K562 (cell line): ENCODE data around the gene ZFP57. TPM values are rescaled to one million over a fixed set of nuclear protein-coding genes. Genes with fewer than 3 reads are reported as not detected.
A peak's percentile ranks its signal among the peaks of the same experiment; 100 is the strongest.

Source experiments
- ATAC-seq: fragments of 200-7000 bp; cut with Tn5 transposase; 3 replicates; pipeline ENCODE4 v1.9.1; 2020; ENCODE audit warnings: moderate library complexity
- BruUV-seq: library from RNA; stranded (reverse); fragments of 400-500 nt; replicated peaks from 2 replicates; lab custom pipeline; 2021; lab: Mats Ljungman, UMichigan
- CTCF ChIA-PET: fragments of 300-600 bp; formaldehyde crosslinking; extraction: SDS; loops from one replicate; lab custom pipeline; 2021; ENCODE audit warnings: low intra/inter-chr PET ratio; lab: Yijun Ruan, JAX
- POLR2A ChIA-PET: fragments of 300-600, 350-650 bp; sonication (Branson Sonifier 250); formaldehyde crosslinking; extraction: SDS; loops from one replicate; lab custom pipeline; 2021; ENCODE audit warnings: antibody characterized with exemption, inconsistent platforms; lab: Yijun Ruan, JAX
- DNase-seq, 4 experiments: peaks; one replicate each; pipeline versions ENCODE4 v3.0.0 to v3.0.0-alpha.2; 2011 to 2018; ENCODE audit warnings: low spot score in 3 of 4, mixed read lengths in 3 of 4; ENCODE audit errors: extremely low read depth in 1 of 4
- FAIRE-seq: peaks from 2 replicates; lab custom pipeline; 2011; peaks lifted over from hg19 to GRCh38; lab: Jason Lieb, UNC
- H2AFZ ChIP-seq: 2 replicates; pipeline ENCODE4 v1.6.0; 2011; ENCODE audit warnings: low read depth, low read length, control low read depth, inconsistent platforms
- H3K27ac ChIP-seq: fragments of 200-600 bp; 3 replicates; pipeline ENCODE4 v1.8.0; 2011; ENCODE audit warnings: low read depth, mild to moderate bottlenecking, control low read depth, inconsistent platforms, low read length, moderate library complexity, mixed read lengths; ENCODE audit errors: extremely low read depth
- H3K27me3 ChIP-seq, 2 experiments: fragments of 300-600 bp in 1 of 2; 2 replicates in 1 of 2; 3 replicates in 1 of 2; pipeline versions ENCODE4 v1.6.0 to v1.8.0; 2011; ENCODE audit warnings: inconsistent platforms in 2 of 2, low read length in 2 of 2, mild to moderate bottlenecking in 1 of 2, mixed read lengths in 1 of 2, moderate library complexity in 1 of 2; ENCODE audit not compliant: control insufficient read depth in 2 of 2, insufficient read depth in 2 of 2
- H3K36me3 ChIP-seq: fragments of 300-600 bp; 3 replicates; pipeline ENCODE4 v1.8.0; 2011; ENCODE audit warnings: mild to moderate bottlenecking, low read length, inconsistent platforms; ENCODE audit not compliant: control insufficient read depth, insufficient read depth
- H3K4me1 ChIP-seq, 2 experiments: fragments of 200-600 bp in 1 of 2; replicated peaks in 1 of 2; 2 replicates in 1 of 2; 3 replicates in 1 of 2; pipeline versions ENCODE4 v1.5.1 to v1.8.0; 2011; ENCODE audit warnings: inconsistent platforms in 2 of 2, low read length in 2 of 2, mild to moderate bottlenecking in 1 of 2, mixed read lengths in 1 of 2, moderate library complexity in 1 of 2; ENCODE audit not compliant: control insufficient read depth in 2 of 2, insufficient read depth in 2 of 2
- H3K4me2 ChIP-seq: 2 replicates; pipeline ENCODE4 v1.6.1; 2011; ENCODE audit warnings: low read length, control low read depth, inconsistent platforms, mixed read lengths; ENCODE audit not compliant: insufficient read depth
- H3K4me3 ChIP-seq: fragments of 200-600 bp; sonication (generic), shearing (Covaris generic); 2 replicates; pipeline ENCODE4 v1.5.1; 2016; ENCODE audit warnings: control low read depth, inconsistent platforms
- H3K79me2 ChIP-seq: fragments of 200-600 bp; 3 replicates; pipeline ENCODE4 v1.8.0; 2011; ENCODE audit warnings: low read length, inconsistent platforms; ENCODE audit not compliant: control insufficient read depth, insufficient read depth
- H3K9ac ChIP-seq, 2 experiments: 2 replicates each; pipeline versions ENCODE4 v1.6.0 to v1.6.1; 2011; ENCODE audit warnings: low read depth in 2 of 2, low read length in 2 of 2, control low read depth in 1 of 2, inconsistent platforms in 1 of 2, mild to moderate bottlenecking in 1 of 2, mixed read lengths in 1 of 2; ENCODE audit not compliant: insufficient read depth in 1 of 2
- H3K9me1 ChIP-seq: one replicate; pipeline ENCODE4 v1.6.0; 2011; ENCODE audit warnings: inconsistent platforms, mild to moderate bottlenecking, low read length, moderate library complexity; ENCODE audit not compliant: control insufficient read depth, insufficient read depth
- H3K9me3 ChIP-seq: replicated peaks from 2 replicates; pipeline ENCODE4 v1.5.1; 2011; ENCODE audit warnings: low read depth, low read length, inconsistent platforms; ENCODE audit not compliant: control insufficient read depth, insufficient read depth
- H4K20me1 ChIP-seq: replicated peaks from 2 replicates; pipeline ENCODE4 v1.6.1; 2011; ENCODE audit warnings: low read length, inconsistent platforms, mixed read lengths; ENCODE audit not compliant: control insufficient read depth, insufficient read depth
- FOXA1 ChIP-seq: fragments of 450-650 bp; IDR thresholded peaks from 2 replicates; pipeline ENCODE4 v1.6.1; 2016; ENCODE audit warnings: mild to moderate bottlenecking, borderline replicate concordance
- HDAC8 ChIP-seq: fragments of 450-650 bp; IDR thresholded peaks from 2 replicates; pipeline ENCODE4 v1.6.1; 2016; ENCODE audit warnings: mild to moderate bottlenecking, missing genetic modification characterization, moderate library complexity, missing compliant biosample characterization
- HNRNPLL ChIP-seq: fragments of 200-400 bp; formaldehyde crosslinking; IDR thresholded peaks from 2 replicates; pipeline ENCODE4 v1.6.1; 2017; ENCODE audit warnings: low read length, low read depth, mild to moderate bottlenecking; ENCODE audit not compliant: poor library complexity, severe bottlenecking
- MTA1 ChIP-seq: fragments of 450-650 bp; IDR thresholded peaks from 2 replicates; pipeline ENCODE4 v1.6.1; 2017; ENCODE audit warnings: borderline replicate concordance
- NCOA1 ChIP-seq: fragments of 450-650 bp; IDR thresholded peaks from 2 replicates; pipeline ENCODE4 v1.6.1; 2016; ENCODE audit warnings: low read depth
- NFIC ChIP-seq: fragments of 450-650 bp; IDR thresholded peaks from 2 replicates; pipeline ENCODE4 v1.6.1; 2017; ENCODE audit warnings: mild to moderate bottlenecking, inconsistent platforms
- OTX1 ChIP-seq: fragments of 450-650 bp; formaldehyde crosslinking; IDR thresholded peaks from 2 replicates; pipeline ENCODE4 v1.4.0; 2022; ENCODE audit warnings: mild to moderate bottlenecking
- PYGO2 ChIP-seq: fragments of 450-650 bp; IDR thresholded peaks from 2 replicates; pipeline ENCODE4 v1.6.1; 2016; ENCODE audit warnings: mild to moderate bottlenecking, missing genetic modification characterization, moderate library complexity, missing compliant biosample characterization
- SNIP1 ChIP-seq: fragments of 450-650 bp; IDR thresholded peaks from 2 replicates; pipeline ENCODE4 v1.7.1; 2017; ENCODE audit warnings: low read depth, mild to moderate bottlenecking
- SP2 ChIP-seq: IDR thresholded peaks from 2 replicates; pipeline ENCODE4 v1.6.1; 2011; ENCODE audit warnings: mild to moderate bottlenecking, low read depth, low read length, moderate library complexity; ENCODE audit not compliant: poor library complexity, severe bottlenecking; ENCODE audit errors: extremely low read depth
- TAF9B ChIP-seq: fragments of 450-650 bp; IDR thresholded peaks from 2 replicates; pipeline ENCODE4 v1.6.1; 2018; ENCODE audit warnings: mild to moderate bottlenecking; ENCODE audit not compliant: partially characterized antibody
- ZBED1 ChIP-seq: IDR thresholded peaks from 2 replicates; pipeline ENCODE4 v1.6.1; 2014
- ZBTB12 ChIP-seq: fragments of 250-450 bp; sonication (Bioruptor Pico); IDR thresholded peaks from 2 replicates; pipeline ENCODE4 v1.4.0; 2020
- WGBS: fragments of 100-300 bp; shearing (Covaris generic); methylation state at CpG from one replicate; pipeline ENCODE4 v1.1.6; 2016; ENCODE audit warnings: low coverage, mixed read lengths; ENCODE audit not compliant: insufficient coverage; ENCODE audit errors: missing lambda C conversion rate; 5-methylcytosine and 5-hydroxymethylcytosine counted together
- in situ Hi-C: fragments of 300-500 bp; cut with MboI; formaldehyde crosslinking; loops from 4 replicates; pipeline ENCODE4 v1.15.0; 2018; ENCODE audit warnings: inconsistent platforms, mixed read lengths
- intact Hi-C: fragments of 100-400 bp; cut with micrococcal nuclease; formaldehyde crosslinking; loops from 2 replicates; pipeline ENCODE4 v1.14.2; 2022
- polyA plus RNA-seq, 8 experiments: library from polyadenylated mRNA; depleted of rRNA in 4 of 8; stranded (reverse) in 5 of 8; unstranded in 3 of 8; fragments of >200 nt; fragmentation: Nextera tagmentation in 2 of 8; fragmentation: Illumina TruSeq in 1 of 8; extraction: Ambion mirVana in 2 of 8; extraction: Trizol in 1 of 8; gene quantifications; 2 replicates each; pipeline versions ENCODE4 v1.2.1 to v1.2.3, GENCODE V29; 2011 to 2014; ENCODE audit warnings: inconsistent platforms in 1 of 8, missing spikeins in 1 of 8
- total RNA-seq, 7 experiments: library from RNA; depleted of rRNA in 6 of 7; stranded (reverse); fragments of >200 nt in 6 of 7; fragmentation: Illumina TruSeq in 2 of 7; extraction: Trizol in 2 of 7; gene quantifications; 2 replicates each; pipeline versions ENCODE4 v1.2.1 to v1.2.3, GENCODE V29; 2011 to 2021; ENCODE audit warnings: low replicate concordance in 1 of 7

ZFP57 gene
- total and polyA plus RNA-seq, 9 of the 15 experiments (the other 6 are each of a cell fraction or from before 2014, with no cell fraction given), result 0.04 to 0.28 (median 0.13) TPM

DNA sequence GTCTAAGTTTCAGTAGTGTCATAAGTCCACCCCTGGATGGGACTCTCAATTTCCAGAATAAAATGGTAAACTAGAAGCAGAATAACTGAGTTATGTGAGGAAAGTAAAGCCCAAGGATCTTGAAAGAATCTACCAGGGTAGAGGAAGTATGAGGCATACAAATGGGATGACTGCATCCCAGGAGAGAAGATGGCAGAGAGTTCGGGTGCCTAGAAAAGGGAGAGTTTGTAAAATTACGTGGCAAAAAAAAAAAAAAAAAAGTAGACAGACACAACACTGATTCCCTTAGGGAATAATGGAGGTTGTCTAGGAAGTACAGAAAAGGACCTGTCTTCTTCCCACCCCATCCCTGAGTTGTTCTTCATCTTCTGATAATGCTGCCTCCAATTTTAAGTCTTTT lies 51.4 kb downstream of the ZFP57 start:
- Histone ChIP-seq H3K27me3 (no peaks in the 10 kb centered on the region), H2AFZ (no peak overlapping the region), H3K9me3 (no peaks in the 10 kb centered on the region), H3K4me1 (peaks cover 60 to 67% of the 10 kb centered on the region in 2 experiments), H3K9ac (peak overlapping the region in 1 of 2 experiments; percentile 86; a peak in 2 of 4 replicates), H3K4me3 (peak overlapping the region; percentile 84), H3K79me2 (peaks cover 69% of the 10 kb centered on the region), H3K36me3 (0 out of 3 replicates have a peak, but pooled peaks cover 9% of the 10 kb centered on the region), H3K4me2 (peak overlapping the region; percentile 97), H3K27ac (peak overlapping the region; percentile 82; the same call in 2 of the 3 replicates), H3K9me1 (no peaks in the 10 kb centered on the region), H4K20me1 (no peaks in the 10 kb centered on the region)
- TF ChIP-seq NCOA1, result no peak
- FAIRE-seq, result no peak
- no peak for ATAC-seq
- peak in 1 of 4 experiments; percentile 5 for DNase-seq
- ChIA-PET POLR2A (interaction anchor here (0.8 to 3.6 kb wide), 4 partner anchors 10 to 1993 kb away, joined by 3 to 15 read pairs (median 4); no protein-coding TSS in a partner anchor), CTCF (interaction anchor here (0.6 kb wide), 1 partner anchor 860 kb away, joined by 5 read pairs; no protein-coding TSS in a partner anchor)
- 40% methylated on average over 2 of the region's 2 CpGs for WGBS
- intact Hi-C loops (no loop called here), in situ Hi-C loops (no loop called here)
- no TSS peak for BruUV-seq

DNA sequence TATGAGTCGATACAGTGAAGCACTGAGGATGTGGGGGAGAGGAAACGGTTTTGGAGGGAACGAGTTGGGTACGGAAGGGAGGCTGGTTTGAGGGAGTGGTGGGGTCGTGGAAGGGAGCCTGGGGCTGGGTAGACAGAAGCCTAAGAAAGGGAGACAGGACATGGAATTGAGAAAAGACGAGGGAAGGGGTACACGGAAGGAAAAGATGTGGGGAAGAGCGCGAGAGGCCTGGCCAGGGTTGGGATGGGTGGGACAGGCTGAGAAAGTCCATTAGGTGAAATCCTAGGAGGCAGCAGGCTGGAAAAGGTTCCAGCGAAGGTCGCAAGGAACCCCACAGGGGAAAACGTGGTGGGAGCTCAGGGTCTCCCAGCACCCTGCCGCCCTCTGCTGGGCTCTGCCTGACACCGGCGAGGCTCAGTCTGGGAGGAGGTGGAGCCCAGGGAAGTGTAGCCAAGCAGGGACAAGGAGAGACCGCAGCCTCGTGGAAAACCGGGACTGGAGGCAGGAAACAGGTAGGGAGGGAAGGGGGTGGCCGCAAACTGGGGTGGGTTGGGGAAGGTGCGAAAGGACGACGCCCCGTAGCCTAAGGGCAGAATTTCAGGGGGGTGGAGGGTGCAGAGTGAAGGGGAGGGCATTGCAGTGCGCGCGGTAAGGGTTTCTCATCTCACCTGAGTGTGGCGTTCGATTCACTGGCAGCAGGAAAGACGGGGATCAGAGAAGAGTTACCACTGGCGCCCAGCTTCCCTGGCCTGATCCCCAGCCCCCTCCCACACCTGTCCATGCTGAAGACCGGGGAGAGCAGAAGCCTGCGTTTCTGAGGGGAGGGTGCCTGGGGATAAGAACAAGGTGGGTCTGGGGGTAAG lies 52.3 kb downstream of the ZFP57 start:
- ATAC-seq (peak; percentile 70), DNase-seq (peak; percentile 75 to 93 (median 85)), FAIRE-seq (peak; percentile 84)
- Histone ChIP-seq H4K20me1 (no peaks in the 10 kb centered on the region), H3K4me2 (peak overlapping the region; percentile 97), H3K79me2 (peaks cover 69% of the 10 kb centered on the region), H3K9ac (peak overlapping the region; percentile 86 to 94), H3K4me3 (peak overlapping the region; percentile 84), H2AFZ (peak overlapping the region; percentile 89), H3K36me3 (peaks cover 18% of the 10 kb centered on the region; the same call in 2 of the 3 replicates), H3K4me1 (peaks cover 62 to 68% of the 10 kb centered on the region in 2 experiments), H3K9me1 (no peaks in the 10 kb centered on the region), H3K9me3 (no peaks in the 10 kb centered on the region), H3K27me3 (no peaks in the 10 kb centered on the region), H3K27ac (peak overlapping the region; percentile 82)
- in situ Hi-C loops, result no loop called here
- CTCF ChIA-PET, result interaction anchor here (0.6 kb wide), 1 partner anchor 557 kb away, joined by 4 read pairs; no protein-coding TSS in a partner anchor
- under 1% methylated on average over 24 of the region's 32 CpGs for WGBS
- BruUV-seq, result no TSS peak
- POLR2A ChIA-PET, result interaction anchor here (0.6 to 3.6 kb wide), 4 partner anchors 12 to 323 kb away, joined by 3 to 15 read pairs (median 3); no protein-coding TSS in a partner anchor
- intact Hi-C loops, result no loop called here
- TF ChIP-seq ZBTB12 (CRISPR knock-in tag) (no peak), HNRNPLL (no peak), MTA1 (peak; percentile 41), SP2 (no peak), FOXA1 (no peak), NFIC (no peak), ZBED1 (no peak), TAF9B (no peak), OTX1 (CRISPR knock-in tag) (peak; percentile 95), PYGO2 (tag) (no peak), SNIP1 (peak; percentile 59; the same call in 1 of the 2 replicates), HDAC8 (tag) (no peak)
